ENCODE results near the gene YIPF5.

YIPF5 gene

DNA sequence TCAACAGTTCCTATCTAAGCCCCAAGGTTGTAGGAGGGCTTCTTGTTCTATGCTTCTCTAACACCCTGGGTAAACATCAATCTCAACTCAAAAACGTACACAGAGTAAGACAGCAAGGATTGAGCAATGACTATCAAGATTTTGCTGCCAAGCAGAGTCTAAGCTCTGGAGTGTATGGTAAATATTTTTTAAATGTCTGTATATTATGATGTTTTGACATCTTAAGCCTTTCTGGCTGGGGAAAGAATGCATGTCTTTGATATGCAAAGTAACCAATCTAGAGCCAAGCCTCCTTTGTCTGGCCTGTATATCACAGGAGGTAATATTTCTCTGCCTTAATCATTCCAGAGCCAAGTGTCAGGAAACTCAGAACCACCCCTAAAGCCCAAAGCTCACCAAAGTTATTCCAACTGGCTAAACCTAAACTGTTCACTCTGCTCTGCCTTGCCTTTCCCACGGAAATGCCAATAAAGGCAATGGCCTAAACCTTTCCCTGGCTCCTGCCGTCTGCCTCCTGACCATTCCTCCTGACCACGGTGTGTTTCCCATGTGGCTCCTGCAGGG lies 45.2 kb downstream of the YIPF5 start:
- DNase-seq (ENCODE audit: low read depth in 2 of 2), result no peak

GRCh38 chr5:144122641-144123040 lies 47.8 kb downstream of the YIPF5 start:
- no peak for DNase-seq (ENCODE audit: low read depth in 2 of 2)

DNA sequence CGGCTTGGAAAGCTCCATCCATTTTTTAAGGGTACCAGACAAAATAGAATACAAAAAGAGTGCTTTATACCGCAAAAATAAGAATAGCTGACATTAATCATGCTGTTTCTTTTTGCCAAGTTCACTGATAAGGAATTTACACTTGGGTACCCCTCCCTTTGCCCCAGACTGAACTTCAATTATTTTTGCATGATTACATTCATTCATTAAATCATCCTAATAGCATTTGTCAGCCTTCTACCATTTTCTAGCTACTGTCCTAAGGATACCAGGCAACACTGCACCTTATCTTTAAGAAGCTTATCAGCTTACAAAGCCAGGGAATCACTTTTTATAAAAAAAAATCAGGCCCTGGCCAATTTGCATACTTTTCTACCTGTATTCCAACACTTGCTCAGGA lies 48.4 kb downstream of the YIPF5 start:
- DNase-seq (ENCODE audit: low read depth in 2 of 2), result no peak

DNA sequence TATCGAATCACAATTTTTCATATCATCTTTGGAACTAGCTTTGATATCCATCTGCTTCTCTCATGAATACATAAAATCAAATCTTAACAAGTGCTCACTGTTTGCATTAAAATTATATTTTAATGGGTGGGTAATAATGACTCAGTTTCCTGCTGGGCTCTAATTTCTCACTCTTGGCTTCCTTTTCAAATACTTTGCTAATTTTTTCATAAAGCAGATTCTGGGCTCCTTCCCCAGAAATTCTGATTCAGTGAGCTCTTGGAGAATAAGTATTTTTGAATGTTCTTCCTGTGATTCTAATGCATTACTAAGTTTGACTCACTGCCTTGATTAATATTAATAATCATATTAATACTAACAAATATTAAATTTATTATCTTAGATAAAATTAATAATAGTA lies 48.9 kb downstream of the YIPF5 start:
- DNase-seq (ENCODE audit: low read depth in 2 of 2), result no peak

- no peak for DNase-seq (ENCODE audit: low read depth in 2 of 2)
Measured at GRCh38 chr5:144120661-144121180, 49.7 kb downstream of the YIPF5 start.

- DNase-seq (ENCODE audit: low read depth in 2 of 2), result no peak
Measured at GRCh38 chr5:144117412-144117811, 53.0 kb downstream of the YIPF5 start.

GRCh38 chr5:144114571-144114970 lies 55.9 kb downstream of the YIPF5 start:
- no peak for DNase-seq (ENCODE audit: low read depth in 2 of 2)
